ENCODE results near the gene JAML. TPM values are rescaled to one million over a fixed set of nuclear protein-coding genes. Genes with fewer than 3 reads are reported as not detected.

The JAML gene
- total RNA-seq, 3 donors from 2014 or later: 7.5 to 15.0 (median 7.7) TPM

GRCh38 chr11:118172356-118172755 is 52.5 kb downstream of the JAML start:
- intact Hi-C loops (cut with DNase I, micrococcal nuclease): no loop called here
- ATAC-seq: no peak
- TF ChIP-seq CTCF (IDR thresholded peaks at IDR 0.05): no peak

DNA sequence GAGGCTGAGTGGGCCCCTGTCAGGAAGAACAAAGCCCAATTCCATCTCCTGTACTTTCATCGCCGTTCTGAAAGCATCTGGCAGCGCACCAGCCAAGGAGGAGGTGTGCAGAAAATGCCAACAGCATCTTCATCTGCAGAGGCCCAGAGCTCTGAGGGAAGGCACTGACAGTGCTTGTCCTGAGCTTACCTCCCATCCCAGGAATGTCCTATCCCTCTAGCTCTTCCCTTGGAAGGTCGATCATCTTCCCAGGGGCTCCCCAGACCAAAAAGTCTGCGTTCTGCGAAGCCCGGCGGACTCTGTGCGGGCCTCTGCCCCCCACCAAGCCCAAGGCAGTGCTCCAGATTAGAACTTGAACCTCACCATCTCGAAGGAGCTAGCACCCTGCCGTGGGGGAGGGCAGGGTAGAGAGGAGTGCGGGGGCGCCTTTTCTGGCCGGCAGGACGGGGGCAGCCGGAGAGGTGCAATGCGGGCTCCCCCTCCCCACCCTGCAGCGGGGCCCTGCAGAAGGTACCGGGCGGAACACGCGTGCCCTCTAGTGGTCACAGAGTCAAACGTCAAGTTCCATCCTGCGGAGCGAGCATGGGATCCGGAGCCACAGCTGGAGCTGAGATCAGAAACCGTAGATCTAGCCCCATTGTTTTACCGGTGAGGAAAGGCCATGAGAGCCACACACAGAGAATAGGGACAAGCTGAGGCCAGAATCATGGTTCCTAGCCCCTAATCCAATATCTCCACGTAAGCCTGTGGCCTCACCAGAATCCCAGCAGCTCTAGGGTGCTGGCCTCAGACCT is 53.3 kb downstream of the JAML start:
- peak; percentile 87 for ATAC-seq
- no peak overlapping the region for H3K4me3 ChIP-seq

More at GRCh38 chr11:118172356-118172755, 52.5 kb downstream of the JAML start:
- Histone ChIP-seq H3K36me3 (ENCODE audit: low read depth) (no peaks in the 10 kb centered on the region), H3K4me1 (ENCODE audit: low read depth) (peaks cover 7% of the 10 kb centered on the region), H3K4me3 (no peak overlapping the region), H3K9me3 (no peaks in the 10 kb centered on the region)
- DNase-seq: no peak

DNA sequence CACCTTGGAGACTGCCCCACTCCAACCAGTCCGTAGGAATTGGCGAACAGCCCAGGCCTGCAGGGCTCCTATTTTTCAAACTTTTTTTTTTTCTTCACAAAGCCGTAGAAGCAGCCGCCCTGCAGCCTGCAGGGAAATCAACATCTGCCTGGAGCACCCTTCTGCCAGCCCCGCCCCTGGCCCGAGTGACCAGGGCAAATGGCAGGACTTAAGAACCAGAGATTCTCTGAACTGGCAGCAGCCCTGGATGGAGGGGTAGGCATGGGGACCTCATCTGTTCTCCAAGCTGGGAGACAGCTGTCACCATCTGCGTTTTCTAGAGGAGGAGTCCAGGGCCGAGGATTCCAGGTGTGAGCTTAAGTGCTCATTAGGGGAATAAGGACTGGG is 53.9 kb downstream of the JAML start:
- intact Hi-C loops (cut with DNase I, micrococcal nuclease): no loop called here
- no peaks in the 10 kb centered on the region for H3K9me3 ChIP-seq
- no peak for DNase-seq

More for the DNA sequence above, 53.3 kb downstream of the JAML start:
- Histone ChIP-seq H3K4me1 (ENCODE audit: low read depth) (peaks cover 7% of the 10 kb centered on the region), H3K9me3 (no peaks in the 10 kb centered on the region), H3K36me3 (ENCODE audit: low read depth) (no peaks in the 10 kb centered on the region)
- intact Hi-C loops (cut with DNase I, micrococcal nuclease): no loop called here
- TF ChIP-seq CTCF (IDR thresholded peaks at IDR 0.05): peak; percentile 80
- peak; percentile 71 for DNase-seq

GRCh38 chr11:118170231-118170630 is 54.6 kb downstream of the JAML start:
- no peak overlapping the region for H3K4me3 ChIP-seq
- H3K4me1 ChIP-seq (ENCODE audit: low read depth): peaks cover 7% of the 10 kb centered on the region
- no peak for DNase-seq
- no peak for ATAC-seq
- H3K9me3 ChIP-seq: no peaks in the 10 kb centered on the region
- no peaks in the 10 kb centered on the region for H3K36me3 ChIP-seq (ENCODE audit: low read depth)
- intact Hi-C loops (cut with DNase I, micrococcal nuclease): no loop called here
- no peak for TF ChIP-seq CTCF (IDR thresholded peaks at IDR 0.05)

More for the DNA sequence above, 53.9 kb downstream of the JAML start:
- H3K36me3 ChIP-seq (ENCODE audit: low read depth): no peaks in the 10 kb centered on the region
- ATAC-seq: no peak
- H3K4me1 ChIP-seq (ENCODE audit: low read depth): peaks cover 7% of the 10 kb centered on the region
- no peak overlapping the region for H3K4me3 ChIP-seq
- no peak for TF ChIP-seq CTCF (IDR thresholded peaks at IDR 0.05)

DNA sequence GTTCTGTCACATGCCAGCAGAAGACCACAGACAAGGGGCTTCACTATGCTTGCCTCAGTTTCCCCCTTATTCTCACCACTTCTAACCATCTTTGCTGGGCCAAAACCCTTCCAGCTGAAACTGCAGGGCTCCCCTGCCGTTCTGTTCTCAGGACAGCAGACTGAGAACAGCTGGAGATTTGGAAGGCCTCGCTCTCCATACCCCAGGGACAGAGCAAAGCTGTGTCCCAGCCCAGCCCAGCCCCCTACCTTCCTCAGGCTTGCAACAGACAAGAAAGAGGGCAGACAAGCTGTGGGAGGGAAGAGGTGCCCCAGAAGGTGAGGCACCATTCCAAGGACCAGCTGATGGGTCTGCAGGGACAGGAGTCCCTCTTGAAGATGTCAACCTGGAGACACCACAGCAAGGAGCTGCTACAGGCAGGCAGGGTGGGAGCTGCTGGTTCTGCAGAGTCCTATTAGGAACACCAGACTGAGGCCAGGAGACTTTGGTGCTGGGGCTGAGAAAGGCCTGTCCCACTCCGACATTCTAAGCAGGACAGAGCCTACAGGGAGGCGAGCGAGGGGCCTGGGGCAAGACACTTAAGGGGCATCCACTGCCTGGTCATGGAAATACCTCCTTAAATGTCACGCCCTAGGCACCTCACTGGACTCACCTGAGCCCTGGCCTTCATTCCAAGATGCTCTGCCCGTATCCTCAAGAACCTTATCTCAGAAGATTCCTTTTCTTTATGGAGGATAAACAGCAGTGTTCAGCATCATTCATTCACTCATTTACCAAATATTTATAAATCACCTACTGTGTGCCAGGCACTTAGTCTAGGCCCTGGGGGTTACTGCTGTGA is 55.3 kb downstream of the JAML start:
- no peak for DNase-seq
- no peak for TF ChIP-seq CTCF (IDR thresholded peaks at IDR 0.05)
- intact Hi-C loops (cut with DNase I, micrococcal nuclease): no loop called here
- H3K4me1 ChIP-seq (ENCODE audit: low read depth): peaks cover 7% of the 10 kb centered on the region
- no peak for ATAC-seq
- H3K36me3 ChIP-seq (ENCODE audit: low read depth): no peaks in the 10 kb centered on the region
- H3K4me3 ChIP-seq: no peak overlapping the region
- no peaks in the 10 kb centered on the region for H3K9me3 ChIP-seq
